KMS-11 (cell line): Measurements from ENCODE around the gene RBM20.

Source experiments
- H2AFZ ChIP-seq: fragments of 200-600 bp; sonication (generic); 2 replicates; pipeline ENCODE4 v1.6.1; 2016; ENCODE audit warnings: antibody characterized with exemption, mixed run types, low read depth
- H3K27ac ChIP-seq: fragments of 200-600 bp; sonication (generic); 2 replicates; pipeline ENCODE4 v1.6.1; 2016; ENCODE audit warnings: mild to moderate bottlenecking, mixed run types
- H3K27me3 ChIP-seq: fragments of 200-600 bp; sonication (generic); 2 replicates; pipeline ENCODE4 v1.6.1; 2017; ENCODE audit warnings: mild to moderate bottlenecking, low read depth, mixed run types, moderate library complexity; ENCODE audit not compliant: insufficient read depth
- H3K36me3 ChIP-seq: fragments of 200-600 bp; sonication (generic); 2 replicates; pipeline ENCODE4 v1.6.1; 2017; ENCODE audit warnings: mild to moderate bottlenecking, mixed run types; ENCODE audit not compliant: insufficient read depth
- H3K4me1 ChIP-seq: fragments of 200-600 bp; sonication (generic); 2 replicates; pipeline ENCODE4 v1.6.1; 2016; ENCODE audit warnings: mild to moderate bottlenecking, low read depth, mixed run types; ENCODE audit not compliant: poor library complexity, severe bottlenecking
- H3K4me2 ChIP-seq: fragments of 200-600 bp; sonication (generic); 2 replicates; pipeline ENCODE4 v1.7.0; 2016; ENCODE audit warnings: mild to moderate bottlenecking, mixed run types
- H3K4me3 ChIP-seq: fragments of 200-600 bp; sonication (generic); IDR thresholded peaks from 2 replicates; pipeline ENCODE4 v1.6.1; 2017; ENCODE audit warnings: low read depth, low read length, mixed read lengths; ENCODE audit not compliant: insufficient read depth
- H3K79me2 ChIP-seq: fragments of 200-600 bp; sonication (generic); 2 replicates; pipeline ENCODE4 v1.6.1; 2016; ENCODE audit warnings: low read depth, mixed run types; ENCODE audit not compliant: insufficient read depth
- H3K9ac ChIP-seq: fragments of 200-600 bp; sonication (generic); 2 replicates; pipeline ENCODE4 v1.6.1; 2016; ENCODE audit warnings: mild to moderate bottlenecking, mixed run types
- H4K20me1 ChIP-seq: fragments of 200-600 bp; sonication (generic); 2 replicates; pipeline ENCODE4 v1.6.1; 2016; ENCODE audit warnings: mild to moderate bottlenecking, mixed run types; ENCODE audit not compliant: insufficient read depth
- CTCF ChIP-seq: fragments of 200-600 bp; sonication (generic); conservative IDR thresholded peaks from 2 replicates; pipeline ENCODE4 v1.6.1; 2017; ENCODE audit warnings: low read depth, mild to moderate bottlenecking, antibody characterized with exemption, low read length, moderate library complexity, mixed read lengths

RBM20 gene

GRCh38 chr10:110793128-110793812, 149.1 kb downstream of the RBM20 start:
- H3K4me1 ChIP-seq = peaks cover 6% of the 10 kb centered on the region
- TF ChIP-seq CTCF = no peak
- H2AFZ ChIP-seq = no peak overlapping the region
- no peaks in the 10 kb centered on the region for H3K36me3 ChIP-seq
- H3K79me2 ChIP-seq = no peaks in the 10 kb centered on the region
- no peaks in the 10 kb centered on the region for H4K20me1 ChIP-seq
- no peaks in the 10 kb centered on the region for H3K27me3 ChIP-seq
- H3K27ac ChIP-seq = no peak overlapping the region
- H3K9ac ChIP-seq = no peak overlapping the region
- no peak overlapping the region for H3K4me2 ChIP-seq
- H3K4me3 ChIP-seq = no peak overlapping the region

GRCh38 chr10:110793886-110794285, 149.8 kb downstream of the RBM20 start:
- Histone ChIP-seq H3K79me2 (no peaks in the 10 kb centered on the region), H3K36me3 (no peaks in the 10 kb centered on the region), H3K4me3 (no peak overlapping the region), H3K4me1 (peaks cover 6% of the 10 kb centered on the region), H3K27ac (no peak overlapping the region), H2AFZ (no peak overlapping the region), H3K9ac (no peak overlapping the region), H3K27me3 (no peaks in the 10 kb centered on the region), H4K20me1 (no peaks in the 10 kb centered on the region), H3K4me2 (no peak overlapping the region)
- no peak for TF ChIP-seq CTCF

- Histone ChIP-seq H3K4me3 (no peak overlapping the region), H2AFZ (no peak overlapping the region), H3K27ac (no peak overlapping the region), H3K79me2 (no peaks in the 10 kb centered on the region), H3K4me2 (no peak overlapping the region), H3K4me1 (peaks cover 6% of the 10 kb centered on the region), H3K9ac (no peak overlapping the region), H4K20me1 (no peaks in the 10 kb centered on the region), H3K27me3 (no peaks in the 10 kb centered on the region), H3K36me3 (no peaks in the 10 kb centered on the region)
- no peak for TF ChIP-seq CTCF
Observed at GRCh38 chr10:110794808-110795207, 150.7 kb downstream of the RBM20 start.

GRCh38 chr10:110797416-110797815, 153.3 kb downstream of the RBM20 start:
- Histone ChIP-seq H3K9ac (no peak overlapping the region), H3K4me3 (no peak overlapping the region), H3K27me3 (no peaks in the 10 kb centered on the region), H3K36me3 (no peaks in the 10 kb centered on the region), H3K79me2 (no peaks in the 10 kb centered on the region), H2AFZ (no peak overlapping the region), H3K27ac (no peak overlapping the region), H3K4me1 (peaks cover 8% of the 10 kb centered on the region), H4K20me1 (no peaks in the 10 kb centered on the region), H3K4me2 (no peak overlapping the region)
- TF ChIP-seq CTCF = no peak
